GM12874 (cell line): ENCODE measurements around the gene MORC3.
A peak's percentile ranks its signal among the peaks of the same experiment; 100 is the strongest.

ENCODE experiments used
- CTCF ChIP-seq: IDR thresholded peaks from 2 replicates; pipeline ENCODE4 v1.5.1; 2011; ENCODE audit warnings: low read depth, mild to moderate bottlenecking, control low read depth, low read length, moderate library complexity; ENCODE audit not compliant: insufficient read depth

MORC3 gene

GRCh38 chr21:36325373-36326010, 5.5 kb downstream of the MORC3 start:
- TF ChIP-seq CTCF: no peak

GRCh38 chr21:36330904-36331303, 10.9 kb downstream of the MORC3 start:
- TF ChIP-seq CTCF: peak; percentile 79

- no peak for TF ChIP-seq CTCF
Observed at GRCh38 chr21:36337099-36337509, 17.1 kb downstream of the MORC3 start.

GRCh38 chr21:36338975-36339374, 19.0 kb downstream of the MORC3 start:
- no peak for TF ChIP-seq CTCF

- TF ChIP-seq CTCF: no peak
Observed at GRCh38 chr21:36344931-36345330, 24.9 kb downstream of the MORC3 start.

GRCh38 chr21:36347278-36347961, 27.4 kb downstream of the MORC3 start:
- no peak for TF ChIP-seq CTCF

GRCh38 chr21:36347962-36348328, 27.9 kb downstream of the MORC3 start:
- TF ChIP-seq CTCF: no peak
